H1 (cell line): ENCODE data around the gene NMNAT3. TPM values are rescaled to one million over a fixed set of nuclear protein-coding genes. Genes with fewer than 3 reads are reported as not detected.
"Not testable (repeated sequence)": the region's sequence is repeated elsewhere in the genome, so short reads cannot be mapped to it uniquely, and the experiment has no call there.

Experiments
- CTCF ChIA-PET: fragments of 300-600 bp; sonication (Branson Sonifier 250); formaldehyde crosslinking; loops from one replicate; lab custom pipeline; 2021; ENCODE audit not compliant: partially characterized antibody; lab: Charles Lee
- POLR2A ChIA-PET: fragments of 300-600 bp; sonication (Branson Sonifier 250); formaldehyde crosslinking; loops from one replicate; lab custom pipeline; 2021; ENCODE audit warnings: inconsistent platforms; ENCODE audit not compliant: partially characterized antibody; lab: Charles Lee
- DNase-seq, 2 experiments: peaks; one replicate each; pipeline versions ENCODE4 v3.0.0 to v3.0.0-alpha.2; 2010 to 2022; ENCODE audit warnings: low spot score in 2 of 2, low read depth in 1 of 2, mixed read lengths in 1 of 2
- FAIRE-seq: peaks from 2 replicates; lab custom pipeline; 2011; peaks lifted over from hg19 to GRCh38; lab: Jason Lieb, UNC
- H2AFZ ChIP-seq: 2 replicates; pipeline ENCODE4 v1.8.1; 2012; ENCODE audit warnings: low read length, inconsistent platforms
- H2AK5ac ChIP-seq: 2 replicates; pipeline ENCODE4 v1.6.1; 2013; ENCODE audit warnings: low read depth, low read length
- H2BK120ac ChIP-seq: replicated peaks from 2 replicates; pipeline ENCODE3; 2013; ENCODE audit warnings: low read depth, low read length, inconsistent platforms
- H2BK12ac ChIP-seq: 2 replicates; pipeline ENCODE4 v1.6.1; 2013; ENCODE audit warnings: low read depth, low read length
- H2BK15ac ChIP-seq: 2 replicates; pipeline ENCODE4 v1.6.1; 2013; ENCODE audit warnings: low read length
- H2BK20ac ChIP-seq: 2 replicates; pipeline ENCODE4 v1.6.1; 2013; ENCODE audit warnings: low read length
- H2BK5ac ChIP-seq: 2 replicates; pipeline ENCODE4 v1.6.1; 2013; ENCODE audit warnings: low read depth, low read length
- H3K14ac ChIP-seq: 2 replicates; pipeline ENCODE4 v1.6.1; 2013; ENCODE audit warnings: inconsistent platforms; ENCODE audit not compliant: insufficient read length
- H3K18ac ChIP-seq: 2 replicates; pipeline ENCODE4 v1.6.1; 2013; ENCODE audit warnings: low read length; ENCODE audit errors: extremely low read depth
- H3K23ac ChIP-seq: 2 replicates; pipeline ENCODE4 v1.6.1; 2013; ENCODE audit warnings: inconsistent platforms; ENCODE audit not compliant: insufficient read length
- H3K23me2 ChIP-seq: 2 replicates; pipeline ENCODE4 v1.6.1; 2013; ENCODE audit warnings: low read depth, low read length
- H3K27ac ChIP-seq: 2 replicates; pipeline ENCODE4 v1.6.1; 2011; ENCODE audit warnings: low read depth, low read length, inconsistent platforms
- H3K27me3 ChIP-seq, 4 experiments: replicated peaks in 1 of 4; 1 replicate in 1 of 4; 2 replicates in 3 of 4; pipeline versions ENCODE4 v1.6.1 to v1.8.1; 2011 to 2013; ENCODE audit warnings: low read length in 3 of 4, mild to moderate bottlenecking in 3 of 4, inconsistent platforms in 2 of 4, mixed read lengths in 2 of 4, moderate library complexity in 1 of 4; ENCODE audit not compliant: control insufficient read depth in 3 of 4, insufficient read depth in 3 of 4; ENCODE audit errors: extremely low read depth in 1 of 4
- H3K36me3 ChIP-seq, 4 experiments: 2 replicates each; pipeline versions ENCODE4 v1.6.1 to v1.8.1; 2011 to 2013; ENCODE audit warnings: mild to moderate bottlenecking in 4 of 4, low read length in 3 of 4, moderate library complexity in 2 of 4, control low read depth in 1 of 4, inconsistent platforms in 1 of 4; ENCODE audit not compliant: insufficient read depth in 4 of 4, control insufficient read depth in 2 of 4
- H3K4ac ChIP-seq: replicated peaks from 2 replicates; pipeline ENCODE3; 2013; ENCODE audit warnings: low read length, low read depth, mixed read lengths, inconsistent platforms; ENCODE audit not compliant: insufficient read length
- H3K4me1 ChIP-seq, 4 experiments: replicated peaks in 1 of 4; 1 replicate in 1 of 4; 2 replicates in 3 of 4; pipeline versions ENCODE4 v1.6.1 to v1.8.1; 2011 to 2013; ENCODE audit warnings: low read length in 3 of 4, inconsistent platforms in 2 of 4, mixed read lengths in 1 of 4; ENCODE audit not compliant: insufficient read depth in 4 of 4, control insufficient read depth in 3 of 4
- H3K4me2 ChIP-seq, 2 experiments: 2 replicates each; pipeline versions ENCODE4 v1.6.1 to v1.8.1; 2011 to 2013; ENCODE audit warnings: low read depth in 2 of 2, low read length in 2 of 2, control low read depth in 1 of 2, inconsistent platforms in 1 of 2, mild to moderate bottlenecking in 1 of 2; ENCODE audit not compliant: insufficient read depth in 1 of 2
- H3K4me3 ChIP-seq, 4 experiments: fragments of 200-600, 300-600 bp in 1 of 4; sonication (generic), shearing (Covaris generic), sonication (Bioruptor Twin) in 1 of 4; 2 replicates each; pipeline versions ENCODE4 v1.5.1 to v1.8.1; 2011 to 2016; ENCODE audit warnings: low read length in 4 of 4, low read depth in 3 of 4, control low read depth in 2 of 4, inconsistent platforms in 2 of 4, mild to moderate bottlenecking in 2 of 4, mixed read lengths in 1 of 4, moderate library complexity in 1 of 4; ENCODE audit not compliant: insufficient read depth in 2 of 4; ENCODE audit errors: extremely low read depth in 1 of 4
- H3K56ac ChIP-seq: replicated peaks from 2 replicates; pipeline ENCODE3; 2013; ENCODE audit warnings: low read depth, mild to moderate bottlenecking, mixed read lengths, low read length, inconsistent platforms; ENCODE audit not compliant: insufficient read length
- H3K79me1 ChIP-seq: 2 replicates; pipeline ENCODE4 v1.6.1; 2013; ENCODE audit warnings: low read depth, low read length, control low read depth
- H3K79me2 ChIP-seq, 2 experiments: 2 replicates each; pipeline versions ENCODE4 v1.6.1 to v1.8.1; 2012 to 2013; ENCODE audit warnings: low read length in 2 of 2, mild to moderate bottlenecking in 2 of 2, inconsistent platforms in 1 of 2; ENCODE audit not compliant: insufficient read depth in 2 of 2, control insufficient read depth in 1 of 2
- H3K9ac ChIP-seq, 4 experiments: replicated peaks in 1 of 4; 1 replicate in 1 of 4; 2 replicates in 3 of 4; pipeline versions ENCODE4 v1.6.1 to v1.8.1; 2011 to 2013; ENCODE audit warnings: low read depth in 3 of 4, low read length in 3 of 4, control low read depth in 2 of 4, mild to moderate bottlenecking in 2 of 4, moderate library complexity in 2 of 4, inconsistent platforms in 1 of 4; ENCODE audit errors: extremely low read depth in 1 of 4
- H3K9me3 ChIP-seq, 2 experiments: 2 replicates each; pipeline versions ENCODE4 v1.6.1 to v1.8.1; 2012 to 2013; ENCODE audit warnings: mild to moderate bottlenecking in 2 of 2, moderate library complexity in 2 of 2, control low read depth in 1 of 2, inconsistent platforms in 1 of 2, low read depth in 1 of 2, low read length in 1 of 2, mixed read lengths in 1 of 2; ENCODE audit not compliant: insufficient read depth in 2 of 2
- H4K20me1 ChIP-seq, 2 experiments: replicated peaks in 1 of 2; 2 replicates each; pipeline versions ENCODE3 to v1.8.1; 2011 to 2013; ENCODE audit warnings: inconsistent platforms in 2 of 2, low read length in 2 of 2, mild to moderate bottlenecking in 1 of 2; ENCODE audit not compliant: insufficient read depth in 2 of 2, control insufficient read depth in 1 of 2
- H4K5ac ChIP-seq: 2 replicates; pipeline ENCODE4 v1.6.1; 2013; ENCODE audit warnings: low read length, low read depth, mixed read lengths, inconsistent platforms; ENCODE audit not compliant: insufficient read length
- H4K8ac ChIP-seq: 2 replicates; pipeline ENCODE4 v1.8.0; 2013; ENCODE audit warnings: mild to moderate bottlenecking, moderate library complexity, low read length, inconsistent platforms; ENCODE audit not compliant: insufficient read depth; ENCODE audit errors: extremely low read depth
- H4K91ac ChIP-seq: replicated peaks from 2 replicates; pipeline ENCODE3; 2013; ENCODE audit warnings: low read length, mixed read lengths, inconsistent platforms; ENCODE audit not compliant: insufficient read length
- WGBS, 2 experiments: shearing (Covaris generic) in 1 of 2; methylation state at CpG; one replicate each; pipeline versions ENCODE4 v1.1.6 to v1.1.7; 2013 to 2015; ENCODE audit warnings: low lambda C conversion rate in 2 of 2, mixed read lengths in 2 of 2, inconsistent platforms in 1 of 2, low coverage in 1 of 2, missing lambda C conversion rate in 1 of 2; ENCODE audit not compliant: insufficient replicate concordance in 2 of 2, insufficient coverage in 1 of 2, insufficient read length in 1 of 2; ENCODE audit errors: extremely low coverage in 1 of 2, missing lambda C conversion rate in 1 of 2; 5-methylcytosine and 5-hydroxymethylcytosine counted together
- polyA plus RNA-seq, 7 experiments: library from polyadenylated mRNA; depleted of rRNA in 3 of 7; stranded (reverse) in 5 of 7; unstranded in 2 of 7; fragments of >200 nt in 5 of 7; fragments of 200-250 nt in 2 of 7; gene quantifications; 1 replicate in 5 of 7; 2 replicates in 1 of 7; 4 replicates in 1 of 7; pipeline versions ENCODE4 v1.2.1 to v1.2.3, GENCODE V29; 2011 to 2013; ENCODE audit warnings: missing spikeins in 2 of 7, mixed read lengths in 2 of 7
- total RNA-seq: library from RNA; stranded (reverse); fragmentation: NEBNext Ultra II Directional; extraction: Animal tissue kit (Norgen Biotek cat#: 25700); gene quantifications from 2 replicates; pipeline ENCODE4 v1.2.1, GENCODE V29; 2021

Gene NMNAT3
- total and polyA plus RNA-seq, 2 of the 8 experiments (the other 6 are each of a cell fraction or from before 2014, with no cell fraction given) = 4.2 to 4.3 TPM

- H4K91ac ChIP-seq, H2BK5ac ChIP-seq, POLR2A ChIA-PET, H3K23me2 ChIP-seq, H3K36me3 ChIP-seq, H2AFZ ChIP-seq, H2BK120ac ChIP-seq, DNase-seq, H3K79me1 ChIP-seq, H3K4me3 ChIP-seq, H3K56ac ChIP-seq, H2BK12ac ChIP-seq, H2BK15ac ChIP-seq, H3K4ac ChIP-seq, H3K14ac ChIP-seq, H4K8ac ChIP-seq, H2BK20ac ChIP-seq, H2AK5ac ChIP-seq, H3K18ac ChIP-seq, H3K4me1 ChIP-seq, H3K9me3 ChIP-seq, H3K79me2 ChIP-seq, H4K20me1 ChIP-seq, H3K27me3 ChIP-seq, H3K9ac ChIP-seq, H3K23ac ChIP-seq, H4K5ac ChIP-seq, H3K27ac ChIP-seq, FAIRE-seq, H3K4me2 ChIP-seq: not testable (repeated sequence)
- WGBS, 2 experiments = 97% methylated on average over 12 of the region's 12 CpGs; no CpG with 5 or more reads in 1 of the 2 experiments
- CTCF ChIA-PET = interaction anchor here (1.3 kb wide), 1 partner anchor 156 kb away, joined by 5 read pairs; no protein-coding TSS in a partner anchor
Observed at GRCh38 chr3:139583651-139584050, 94.1 kb downstream of the NMNAT3 start.
